Heart left ventricle (tissue), 16 donors: ENCODE results near the gene ATP1B3. TPM values are rescaled to one million over a fixed set of nuclear protein-coding genes. Genes with fewer than 3 reads are reported as not detected.

ENCODE experiments used
- ATAC-seq, 4 donors: fragments of 200-7000 bp; cut with Tn5 transposase; one replicate each; pipeline ENCODE4 v1.9.1; 2020 to 2022; ENCODE audit warnings: moderate library complexity in 4 of 4, mild to moderate bottlenecking in 3 of 4, moderate number of reproducible peaks in 1 of 4
- DNase-seq, 5 donors: peaks; one replicate each; pipeline ENCODE4 v3.0.0-alpha.2; 2020
- H3K27ac ChIP-seq, 12 donors: fragments of 200-600 bp; sonication (generic) in 4 of 12; one replicate each; pipeline versions ENCODE4 v1.5.0 to v1.8.0; 2016 to 2022; ENCODE audit warnings: mild to moderate bottlenecking in 2 of 12
- H3K27me3 ChIP-seq, 9 donors: fragments of 200-600 bp; sonication (generic) in 2 of 9; one replicate each; pipeline versions ENCODE4 v1.5.1 to v1.8.0; 2016 to 2022; ENCODE audit warnings: mild to moderate bottlenecking in 3 of 9
- H3K36me3 ChIP-seq, 9 donors: fragments of 200-600 bp; sonication (generic) in 2 of 9; one replicate each; pipeline versions ENCODE4 v1.5.0 to v1.8.0; 2018 to 2022; ENCODE audit warnings: mild to moderate bottlenecking in 2 of 9
- H3K4me1 ChIP-seq, 12 donors: fragments of 200-600 bp; sonication (generic) in 4 of 12; one replicate each; pipeline versions ENCODE4 v1.5.0 to v1.8.0; 2016 to 2022; ENCODE audit warnings: mild to moderate bottlenecking in 3 of 12
- H3K4me3 ChIP-seq, 12 donors: fragments of 200-600 bp; sonication (generic) in 4 of 12; one replicate each; pipeline versions ENCODE4 v1.5.0 to v1.8.0; 2017 to 2022; ENCODE audit warnings: mild to moderate bottlenecking in 9 of 12, moderate library complexity in 4 of 12
- H3K9me3 ChIP-seq, 12 donors: fragments of 200-600 bp; sonication (generic) in 4 of 12; one replicate each; pipeline versions ENCODE4 v1.5.0 to v1.8.0; 2016 to 2022; ENCODE audit warnings: mild to moderate bottlenecking in 1 of 12
- CTCF ChIP-seq, 12 donors: fragments of 200-600 bp; sonication (generic) in 4 of 12; IDR thresholded peaks; one replicate each; pipeline versions ENCODE4 v1.5.0 to v1.8.0; 2018 to 2022; ENCODE audit warnings: antibody characterized with exemption in 12 of 12, mild to moderate bottlenecking in 5 of 12
- POLR2A ChIP-seq, 2 donors: fragments of 450-650 bp; IDR thresholded peaks; one replicate each; pipeline ENCODE4 v1.6.1; 2017; ENCODE audit warnings: antibody characterized with exemption in 2 of 2, mild to moderate bottlenecking in 2 of 2, moderate library complexity in 2 of 2
- whole genome bisulfite sequencing, 4 donors: extraction: QIAGEN DNeasy Blood & Tissue Kit in 2 of 4; methylation state at CpG; one replicate each; pipeline versions ENCODE4 v1.1.5 to v1.1.7; 2013 to 2018; 5-methylcytosine and 5-hydroxymethylcytosine counted together
- intact Hi-C, 10 donors: fragments of 100-400 bp; cut with DNase I; formaldehyde crosslinking; loops; one replicate each; pipeline versions ENCODE4 v1.11.1 to v1.14.2; 2022
- polyA plus RNA-seq, 2 donors: library from polyadenylated mRNA; stranded (reverse); fragments of 200-250 nt; gene quantifications; one replicate each; pipeline ENCODE4 v1.2.3, GENCODE V29; 2013
- total RNA-seq, 9 donors: library from RNA; depleted of rRNA in 2 of 9; stranded (reverse); fragments of >200 nt in 2 of 9; fragmentation: NEBNext Ultra II Directional in 3 of 9; extraction: Animal tissue kit (Norgen Biotek cat#: 25700) in 3 of 9; gene quantifications; one replicate each; pipeline versions ENCODE4 v1.1.0 to v1.2.4, GENCODE V29; 2016 to 2023
- donor health status: ischemic (EF 13 %, LVEDD 7.1; RV severe dilation, severe dysfunction).
- donor health status: healthy with polysubstance abuse.
- donor health status: DM: no; HTN: yes; CAD: no.
- donor health status: DM: no; HTN: no; CAD: no.
- donor health status: ischemic (EF 25% LVEDD 6.9; RV normal size, moderate dysfunction).
- donor health status: ischemic (EF 25% LVEDD 5.7; RV mildly dilated, moderate dysfunction).
- donor health status: healthy.
- donor health status: DM: yes; HTN: yes; CAD: no.
- donor health status: ischemic (EF 35%, LVEDD 5.7; RV mildly dilated, moderate dysfunction).
- donor health status: nonischemic (EF 11% LVEDD 7.7; RV severe dilation, severe dysfunction).
- donor health status: DM: yes; HTN: yes; CAD: no.
- donor health status: PGD.
- donor health status: ischemic (EF 29% LVEDD 5.4; RV normal size, mild dysfunction).
- donor health status: nonischemic (EF 23%, LVEDD 6.1; RV moderate dilation, normal function).

ATP1B3 gene
- total and polyA plus RNA-seq, 11 donors: 19.1 to 90.0 (median 46.1) TPM

- DNase-seq (no peak), ATAC-seq (no peak)
- Histone ChIP-seq H3K4me1 (no peaks in the 10 kb centered on the region), H3K36me3 (peaks cover 0 to 25% (median 15%) of the 10 kb centered on the region in 9 donors), H3K27ac (no peak overlapping the region), H3K9me3 (no peaks in the 10 kb centered on the region), H3K27me3 (no peaks in the 10 kb centered on the region), H3K4me3 (no peak overlapping the region)
- WGBS, 4 donors: 76 to 84% (median 79%) methylated on average over 4 of the region's 4 CpGs
- intact Hi-C loops: no loop called here
- TF ChIP-seq POLR2A (IDR thresholded peaks at IDR 0.05) (no peak), CTCF (IDR thresholded peaks at IDR 0.05) (no peak)
Observed at GRCh38 chr3:141950572-141951493, 74.4 kb downstream of the ATP1B3 start.

GRCh38 chr3:141952611-141953010 is 76.2 kb downstream of the ATP1B3 start:
- intact Hi-C loops: no loop called here
- DNase-seq (no peak), ATAC-seq (no peak)
- H3K27ac ChIP-seq: no peak overlapping the region
- H3K4me1 ChIP-seq: no peaks in the 10 kb centered on the region
- no peak overlapping the region for H3K4me3 ChIP-seq
- TF ChIP-seq CTCF (IDR thresholded peaks at IDR 0.05): no peak
- TF ChIP-seq POLR2A (IDR thresholded peaks at IDR 0.05): no peak
- H3K27me3 ChIP-seq: no peaks in the 10 kb centered on the region
- WGBS, 4 donors: 93 to 97% (median 95%) methylated on average over 2 of the region's 2 CpGs
- peaks cover 0 to 37% (median 15%) of the 10 kb centered on the region in 9 donors for H3K36me3 ChIP-seq
- H3K9me3 ChIP-seq: no peaks in the 10 kb centered on the region

GRCh38 chr3:141955175-141955574 is 78.7 kb downstream of the ATP1B3 start:
- ATAC-seq (no peak), DNase-seq (no peak)
- 82 to 87% (median 84%) methylated on average over 6 of the region's 6 CpGs for WGBS, 4 donors
- no peak overlapping the region for H3K4me3 ChIP-seq
- H3K36me3 ChIP-seq: peaks cover 0 to 60% (median 21%) of the 10 kb centered on the region in 9 donors
- H3K9me3 ChIP-seq: no peaks in the 10 kb centered on the region
- peaks cover 0 to 8% (median 0%) of the 10 kb centered on the region in 12 donors for H3K4me1 ChIP-seq
- no peaks in the 10 kb centered on the region for H3K27me3 ChIP-seq
- TF ChIP-seq POLR2A (IDR thresholded peaks at IDR 0.05): no peak
- TF ChIP-seq CTCF (IDR thresholded peaks at IDR 0.05): no peak
- H3K27ac ChIP-seq: no peak overlapping the region
- intact Hi-C loops: no loop called here
